Panc1 (cell line): ENCODE results near the gene SLC8A1. TPM values are rescaled to one million over a fixed set of nuclear protein-coding genes. Genes with fewer than 3 reads are reported as not detected.

ENCODE experiments used
- ATAC-seq: fragments of 200-7000 bp; cut with Tn5 transposase; 2 replicates; pipeline ENCODE4 v1.9.1; 2020; ENCODE audit warnings: mild to moderate bottlenecking, moderate library complexity
- BruUV-seq: library from RNA; stranded (reverse); fragments of 400-500 nt; replicated peaks from 2 replicates; lab custom pipeline; 2021; lab: Mats Ljungman, UMichigan
- CTCF ChIA-PET: fragments of 300-600 bp; sonication (Branson Sonifier 250); formaldehyde crosslinking; loops from one replicate; lab custom pipeline; 2022; ENCODE audit warnings: antibody characterized with exemption; lab: Charles Lee
- POLR2A ChIA-PET: fragments of 300-600 bp; sonication (Branson Sonifier 250); formaldehyde crosslinking; loops from one replicate; lab custom pipeline; 2022; ENCODE audit warnings: antibody characterized with exemption; lab: Charles Lee
- DNase-seq: peaks from one replicate; pipeline ENCODE4 v3.0.0-alpha.2; 2010; ENCODE audit warnings: low read depth, low spot score
- H3K27ac ChIP-seq: 2 replicates; pipeline ENCODE4 v1.5.1; 2011; ENCODE audit warnings: mild to moderate bottlenecking, low read length, inconsistent platforms
- H3K27me3 ChIP-seq: fragments of 200-500 bp; sonication (Bioruptor generic); 2 replicates; pipeline ENCODE4 v1.6.0; 2014; ENCODE audit warnings: low read length, inconsistent platforms; ENCODE audit not compliant: control insufficient read depth, insufficient read depth
- H3K36me3 ChIP-seq: fragments of 200-500 bp; sonication (Bioruptor generic); 2 replicates; pipeline ENCODE4 v1.5.1; 2014; ENCODE audit warnings: inconsistent platforms, mild to moderate bottlenecking, low read length, moderate library complexity; ENCODE audit not compliant: control insufficient read depth, insufficient read depth
- H3K4me1 ChIP-seq: 2 replicates; pipeline ENCODE4 v1.5.1; 2011; ENCODE audit warnings: inconsistent platforms, mild to moderate bottlenecking, low read length, moderate library complexity; ENCODE audit not compliant: control insufficient read depth, insufficient read depth
- H3K4me3 ChIP-seq, 2 experiments: 2 replicates each; pipeline ENCODE4 v1.5.1; 2011 to 2012; ENCODE audit warnings: low read depth in 2 of 2, low read length in 2 of 2, mild to moderate bottlenecking in 2 of 2, inconsistent platforms in 1 of 2, moderate library complexity in 1 of 2
- H3K9me3 ChIP-seq: fragments of 200-500 bp; sonication (Bioruptor generic); 2 replicates; pipeline ENCODE4 v1.5.1; 2014; ENCODE audit warnings: low read depth, mild to moderate bottlenecking, inconsistent platforms, low read length, moderate library complexity; ENCODE audit not compliant: control insufficient read depth, insufficient read depth
- CTCF ChIP-seq: fragments of 450-650 bp; IDR thresholded peaks from 2 replicates; pipeline ENCODE4 v1.5.1; 2017; ENCODE audit warnings: mild to moderate bottlenecking
- POLR2AphosphoS5 ChIP-seq: IDR thresholded peaks from 2 replicates; pipeline ENCODE4 v1.6.1; 2012; ENCODE audit warnings: mild to moderate bottlenecking, low read depth, low read length, moderate library complexity
- REST ChIP-seq, 2 experiments: IDR thresholded peaks; 2 replicates each; pipeline ENCODE4 v1.6.1; 2011 to 2012; ENCODE audit warnings: low read depth in 2 of 2, control low read depth in 1 of 2, low read length in 1 of 2, mild to moderate bottlenecking in 1 of 2, moderate library complexity in 1 of 2; ENCODE audit not compliant: insufficient read depth in 1 of 2
- SIN3A ChIP-seq: IDR thresholded peaks from 2 replicates; pipeline ENCODE4 v1.6.1; 2012; ENCODE audit warnings: low read depth, mild to moderate bottlenecking, low read length, moderate library complexity, borderline replicate concordance; ENCODE audit not compliant: insufficient read depth
- TCF7L2 ChIP-seq: IDR thresholded peaks from 2 replicates; pipeline ENCODE4 v1.6.1; 2011; ENCODE audit warnings: mild to moderate bottlenecking, low read depth, low read length, inconsistent platforms
- in situ Hi-C: cut with HindIII; loops from 2 replicates; pipeline ENCODE4 v1.10.0; 2016; ENCODE audit warnings: low sequenced_read_pairs, low pct_unique_long_range_greater_than_20kb
- intact Hi-C: fragments of 100-400 bp; cut with micrococcal nuclease; formaldehyde crosslinking; loops from one replicate; pipeline ENCODE4 v1.10.0; 2022; ENCODE audit not compliant: unreplicated experiment
- total RNA-seq: library from RNA; stranded (reverse); gene quantifications from one replicate; pipeline ENCODE4 v1.2.1, GENCODE V29; 2021; ENCODE audit not compliant: unreplicated experiment

Gene SLC8A1
- total RNA-seq, 1 experiment from 2014 or later = 0.59 TPM

GRCh38 chr2:40282428-40282827 lies 169.5 kb downstream of the SLC8A1 start:
- H3K27me3 ChIP-seq = no peaks in the 10 kb centered on the region
- no peak for TF ChIP-seq TCF7L2
- ATAC-seq (no peak), DNase-seq (no peak)
- in situ Hi-C loops = no loop called here
- H3K4me3 ChIP-seq = no peak overlapping the region
- intact Hi-C loops = no loop called here
- H3K36me3 ChIP-seq = no peaks in the 10 kb centered on the region
- H3K9me3 ChIP-seq = no peaks in the 10 kb centered on the region
- H3K4me1 ChIP-seq = no peaks in the 10 kb centered on the region; the same call in 1 of the 2 replicates
- BruUV-seq = no TSS peak
- no peak overlapping the region for H3K27ac ChIP-seq
- CTCF ChIA-PET = no interaction called here
- POLR2A ChIA-PET = no interaction called here

GRCh38 chr2:40281021-40281940 lies 170.6 kb downstream of the SLC8A1 start:
- TF ChIP-seq SIN3A (no peak), CTCF (no peak), REST (IDR thresholded peaks at IDR 0.05; ENCODE audit: insufficient read depth in 1 of 2, low read depth in 2 of 2, low read length in 1 of 2) (no peak), POLR2AphosphoS5 (no peak), TCF7L2 (no peak)
- Histone ChIP-seq H3K27ac (no peak overlapping the region), H3K36me3 (no peaks in the 10 kb centered on the region), H3K4me3 (no peak overlapping the region), H3K9me3 (no peaks in the 10 kb centered on the region), H3K4me1 (no peaks in the 10 kb centered on the region; the same call in 1 of the 2 replicates), H3K27me3 (no peaks in the 10 kb centered on the region)
- BruUV-seq = no TSS peak
- in situ Hi-C loops = no loop called here
- intact Hi-C loops = no loop called here
- ChIA-PET CTCF (no interaction called here), POLR2A (interaction anchor here (0.5 kb wide), 1 partner anchor 1814 kb away, joined by 6 read pairs; no protein-coding TSS in a partner anchor)
- no peak for ATAC-seq
- no peak for DNase-seq

- in situ Hi-C loops (no loop called here), intact Hi-C loops (no loop called here)
- ChIA-PET CTCF (no interaction called here), POLR2A (no interaction called here)
- Histone ChIP-seq H3K9me3 (no peaks in the 10 kb centered on the region), H3K4me3 (no peak overlapping the region), H3K27me3 (no peaks in the 10 kb centered on the region), H3K27ac (no peak overlapping the region), H3K4me1 (no peaks in the 10 kb centered on the region; the same call in 1 of the 2 replicates), H3K36me3 (no peaks in the 10 kb centered on the region)
- DNase-seq (no peak), ATAC-seq (no peak)
- TF ChIP-seq CTCF (no peak), TCF7L2 (no peak)
- BruUV-seq = no TSS peak
These were observed 172.4 kb downstream of the SLC8A1 start for GRCh38 chr2:40279482-40279881.
